ENCODE measurements around the gene JARID2.

- TF ChIP-seq EZH2 (IDR thresholded peaks at IDR 0.05; ENCODE audit: low read length) = no peak
- no peak for TF ChIP-seq CTCF (optimal IDR thresholded peaks at IDR 0.05 in 1 of 3, IDR thresholded peaks at IDR 0.05 in 1 of 3, conservative IDR thresholded peaks at IDR 0.05 in 1 of 3; ENCODE audit: extremely low read depth in 1 of 3, insufficient read depth in 2 of 3, low read length in 3 of 3)
Measured at GRCh38 chr6:15420959-15421438, 175.1 kb downstream of the JARID2 start.

All from keratinocyte (primary cell).